Activated T-helper 9 cell treated with anti-CD3 and anti-CD28 coated beads, Interleukin-2, amount 50 U/mL, for 16 hours (primary cell): Measurements from ENCODE around the gene KMT2B.
"Not testable (repeated sequence)": the region's sequence is repeated elsewhere in the genome, so short reads cannot be mapped to it uniquely, and the experiment has no call there.

ENCODE experiments used
- DNase-seq: peaks from one replicate; pipeline ENCODE4 v3.0.0-alpha.2; 2020; ENCODE audit warnings: low read depth

Gene KMT2B

DNA sequence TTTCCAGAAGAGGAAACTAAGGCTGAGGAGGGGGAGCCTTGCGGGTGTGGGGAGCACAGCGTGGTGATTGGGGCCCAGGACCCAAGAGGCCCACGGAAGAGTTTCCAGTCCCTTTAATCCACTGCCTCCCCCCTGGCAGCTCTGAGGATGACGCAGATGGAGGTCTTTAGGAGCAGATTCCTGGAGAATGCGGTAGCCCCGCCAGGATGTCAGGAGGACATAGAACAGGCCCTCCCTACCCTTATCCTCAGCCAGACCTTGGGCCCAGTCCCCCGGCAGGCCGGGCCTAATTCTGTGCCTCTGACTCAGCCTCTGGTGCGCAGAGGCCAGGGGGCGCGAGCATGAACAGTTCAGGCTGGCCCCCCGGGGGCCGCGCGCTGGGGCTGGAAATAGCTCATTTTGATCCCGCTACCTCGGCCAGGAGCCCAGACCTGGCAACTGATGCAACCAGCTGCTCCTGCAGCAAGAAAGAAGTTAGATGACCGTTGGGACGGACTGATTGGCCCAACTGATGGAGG is 39.5 kb downstream of the KMT2B start:
- no peak for DNase-seq

- peak; percentile 95 for DNase-seq
These were observed 40.2 kb downstream of the KMT2B start, which contains the start of gene PROSER3 for GRCh38 chr19:35757749-35758608. PROSER3 (plus strand) TSS chr19:35758176; CDS start chr19:35758216, 40 bp downstream.

DNA sequence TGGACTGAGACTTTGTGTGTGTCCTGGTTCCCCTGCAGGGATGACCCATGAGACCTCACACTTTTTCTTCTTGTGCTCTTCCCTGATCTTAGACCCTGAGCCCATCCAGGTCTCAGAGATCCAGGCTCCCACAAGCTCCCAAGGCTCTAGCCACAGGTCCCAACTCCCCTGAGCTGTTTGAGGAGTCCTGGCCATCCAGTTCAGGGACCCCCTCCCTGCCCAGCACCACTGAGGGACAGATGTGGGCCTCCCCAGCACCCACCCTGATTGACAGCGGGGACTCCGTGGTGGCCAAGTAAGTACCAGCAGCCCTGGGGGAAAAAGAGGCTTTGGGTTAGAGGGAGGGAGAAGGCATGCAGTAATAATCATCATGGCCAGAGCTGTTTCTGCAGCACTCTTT is 41.9 kb downstream of the KMT2B start:
- no peak for DNase-seq

DNA sequence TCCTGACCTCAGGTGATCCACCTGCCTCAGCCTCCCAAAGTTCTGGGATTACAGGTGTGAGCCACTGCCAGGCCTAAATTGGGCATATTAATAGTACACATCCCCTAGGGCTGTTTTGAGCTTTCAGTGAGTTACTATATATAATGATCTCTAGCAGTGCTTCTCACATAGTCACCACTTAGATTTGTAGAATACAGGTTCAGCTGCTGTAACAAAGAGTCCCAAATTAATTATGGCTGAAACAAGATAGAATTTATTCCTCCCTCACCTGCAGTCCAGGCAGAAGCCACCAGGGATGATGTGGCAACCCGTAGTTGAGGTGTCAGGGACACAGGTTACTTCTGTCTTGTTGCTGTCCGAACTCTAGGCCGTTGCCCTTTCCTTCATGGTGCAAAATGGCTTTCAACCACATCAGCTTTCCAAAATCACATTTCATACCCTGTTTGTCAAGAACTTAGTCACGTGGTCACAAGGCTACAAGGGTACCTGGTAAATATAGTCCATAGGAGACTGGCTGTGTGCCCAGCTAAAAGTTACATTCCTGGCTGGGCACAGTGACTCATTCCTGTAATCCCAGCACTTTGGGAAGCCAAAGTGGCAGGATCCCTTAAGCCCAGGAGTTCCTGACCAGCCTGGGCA is 43.0 kb downstream of the KMT2B start:
- no peak for DNase-seq

DNA sequence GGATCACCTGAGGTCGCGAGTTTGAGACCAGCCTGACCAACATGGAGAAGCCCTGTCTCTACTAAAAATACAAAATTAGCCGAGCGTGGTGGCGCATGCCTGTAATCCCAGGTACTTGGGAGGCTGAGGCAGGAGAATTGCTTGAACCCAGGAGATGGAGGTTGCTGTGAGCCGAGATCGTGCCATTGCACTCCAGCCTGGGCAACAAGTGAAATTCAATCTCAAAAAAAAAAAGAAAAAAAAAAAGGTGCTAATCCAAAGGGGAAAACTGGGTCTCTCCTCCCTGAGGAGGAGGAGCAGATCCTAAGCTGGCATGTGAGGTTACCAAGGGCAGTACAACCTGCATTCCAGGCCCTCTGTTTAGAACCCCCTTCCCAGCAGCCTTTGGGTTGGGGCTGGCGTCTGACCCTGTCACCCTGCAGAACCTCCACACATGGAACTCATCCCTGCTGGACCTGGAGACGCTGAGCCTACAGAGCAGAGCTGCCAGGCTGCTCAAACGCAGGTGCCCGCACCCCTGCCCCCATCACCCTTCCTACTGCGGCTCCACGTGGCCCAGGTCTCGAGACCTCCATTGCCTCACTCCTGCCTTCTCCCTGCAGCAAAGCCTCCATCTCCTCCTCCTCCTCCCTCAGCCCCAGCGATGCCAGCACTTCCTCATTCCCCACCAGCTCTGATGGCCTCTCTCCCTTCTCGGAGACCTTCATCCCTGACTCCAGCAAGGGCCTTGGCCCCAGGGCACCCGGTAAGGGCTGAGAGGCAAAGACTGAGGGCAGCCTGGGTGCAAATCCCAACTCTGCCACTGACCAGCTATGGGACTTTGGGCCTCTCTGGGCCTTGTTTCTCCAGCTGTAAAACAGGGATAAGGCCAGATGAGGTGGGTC is 46.9 kb downstream of the KMT2B start:
- DNase-seq: no peak

GRCh38 chr19:35766571-35767104 is 48.8 kb downstream of the KMT2B start:
- DNase-seq: no peak

GRCh38 chr19:35767288-35768081 is 49.7 kb downstream of the KMT2B start:
- no peak for DNase-seq

- no peak for DNase-seq
These were observed 50.2 kb downstream of the KMT2B start for GRCh38 chr19:35768082-35768421.

- not testable (repeated sequence) for DNase-seq
These were observed 54.6 kb downstream of the KMT2B start for GRCh38 chr19:35772362-35772761.

DNA sequence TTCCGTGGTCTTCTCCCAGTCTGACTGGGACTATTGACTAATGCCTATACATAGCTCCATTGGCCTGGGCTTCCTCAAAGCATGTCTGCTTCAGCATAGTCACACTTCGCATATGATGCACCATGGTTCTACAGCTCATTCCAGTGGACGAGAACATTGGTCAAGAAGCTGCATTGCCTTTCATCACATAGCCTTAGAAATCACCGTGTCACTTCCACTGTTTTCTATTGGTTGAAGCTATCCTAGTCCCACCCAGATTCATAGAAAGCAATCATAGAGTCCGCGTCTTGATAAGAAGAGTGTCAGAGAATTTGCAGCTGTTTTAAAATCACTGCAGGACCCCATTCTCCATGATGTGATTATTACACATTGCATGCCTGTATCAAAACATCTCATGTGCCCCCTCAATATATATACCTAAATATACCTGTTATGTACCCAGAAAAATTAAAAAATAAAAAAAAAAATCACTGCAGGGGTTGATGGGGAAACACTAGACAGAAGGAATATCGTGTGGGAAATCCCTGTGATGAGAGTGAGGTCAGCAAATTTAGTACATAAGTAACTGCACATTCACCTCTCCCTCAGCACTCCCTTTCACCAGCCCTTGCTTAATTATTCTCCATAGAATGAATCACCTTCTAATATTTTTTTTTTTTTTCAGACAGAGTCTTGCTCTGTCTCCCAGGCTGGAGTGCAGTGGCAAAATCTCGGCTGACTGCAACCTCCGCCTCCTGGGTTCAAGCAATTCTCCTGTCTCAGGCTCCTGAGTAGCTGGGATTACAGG is 55.4 kb downstream of the KMT2B start:
- DNase-seq: no peak

GRCh38 chr19:35774274-35775045 is 56.7 kb downstream of the KMT2B start:
- DNase-seq: no peak

DNA sequence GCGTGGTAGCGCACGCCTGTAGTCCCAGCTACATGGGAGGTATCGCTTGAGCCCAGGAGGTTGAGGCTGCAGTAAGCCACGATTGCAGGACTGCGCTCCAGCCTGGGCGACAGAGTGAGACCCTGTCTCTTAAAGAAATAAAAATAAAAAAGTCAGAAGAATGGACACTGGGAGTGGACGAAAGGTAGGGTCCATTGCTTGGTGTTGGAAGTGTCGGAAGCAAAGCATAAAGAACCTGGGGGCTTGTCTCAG is 57.2 kb downstream of the KMT2B start:
- DNase-seq: no peak

- peak; percentile 97 for DNase-seq
These were observed 57.7 kb downstream of the KMT2B start, which contains the start of gene ARHGAP33 for GRCh38 chr19:35775298-35776101. ARHGAP33 (plus strand) TSS chr19:35775564; CDS start chr19:35775659, 95 bp downstream.

DNA sequence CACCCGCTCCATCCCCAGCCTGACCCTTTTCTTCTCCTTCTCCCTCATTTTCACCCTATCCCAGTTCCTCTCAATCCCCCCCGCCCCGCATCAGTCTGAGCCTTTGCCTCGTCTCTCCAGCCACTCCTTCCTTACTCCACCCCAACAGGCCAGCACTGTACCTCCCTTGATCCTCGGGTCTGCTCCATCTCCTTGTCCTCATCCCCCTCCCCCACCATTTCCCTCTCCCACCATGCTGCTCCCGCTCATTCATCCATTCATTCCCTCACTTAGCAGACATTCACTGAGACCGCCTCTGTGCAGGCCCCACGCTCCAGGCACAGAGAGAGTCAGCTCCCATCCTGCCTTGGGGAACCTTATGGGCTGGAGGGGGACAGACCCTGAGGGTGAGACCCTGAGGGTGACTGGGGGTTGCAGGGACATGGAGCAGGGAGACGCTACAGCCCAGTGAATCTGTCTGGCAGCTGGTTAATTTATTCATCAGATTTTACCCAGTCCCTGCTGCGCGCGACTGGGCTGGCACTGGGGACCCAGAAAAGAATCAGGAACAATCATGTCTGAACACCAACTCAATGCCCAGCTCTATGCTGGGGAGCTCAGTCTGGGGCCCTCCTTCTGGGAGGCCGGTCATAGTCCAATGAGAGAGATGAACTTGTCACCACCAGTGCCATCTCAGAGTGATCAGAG is 58.4 kb downstream of the KMT2B start:
- DNase-seq: no peak

DNA sequence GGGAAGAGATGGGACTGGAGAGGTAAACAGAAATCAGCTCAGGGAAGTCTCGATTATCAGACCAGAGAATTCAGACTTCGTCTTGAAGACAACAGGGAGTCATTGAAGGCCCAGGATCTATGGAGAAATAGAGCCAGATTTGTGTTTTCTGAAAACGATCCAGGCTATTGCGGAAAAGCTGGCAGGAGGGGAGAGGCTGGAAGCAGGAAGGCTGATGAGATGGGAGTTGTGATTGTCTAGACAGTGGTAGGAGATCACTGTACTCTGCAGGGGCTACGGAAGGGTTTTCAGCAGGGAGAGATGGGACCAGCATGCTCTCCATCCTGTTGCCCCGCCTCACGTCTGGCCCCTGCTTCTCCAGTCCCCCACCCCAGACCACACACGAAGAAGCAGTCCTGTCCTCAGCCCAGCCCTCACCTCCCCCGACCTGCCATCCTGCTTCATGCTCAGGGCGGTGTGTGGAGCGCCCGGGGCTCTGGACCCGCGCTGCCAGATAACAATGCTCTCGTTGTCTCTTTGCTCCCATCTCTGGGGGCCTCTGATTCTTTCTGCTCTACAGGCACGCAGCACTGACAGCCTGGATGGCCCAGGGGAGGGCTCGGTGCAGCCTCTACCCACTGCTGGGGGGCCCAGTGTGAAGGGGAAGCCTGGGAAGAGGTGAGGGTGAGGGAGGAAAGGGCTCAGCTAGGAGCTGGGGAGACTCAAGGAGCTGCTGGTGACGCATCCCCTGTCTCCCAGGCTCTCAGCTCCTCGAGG is 59.5 kb downstream of the KMT2B start:
- no peak for DNase-seq

DNA sequence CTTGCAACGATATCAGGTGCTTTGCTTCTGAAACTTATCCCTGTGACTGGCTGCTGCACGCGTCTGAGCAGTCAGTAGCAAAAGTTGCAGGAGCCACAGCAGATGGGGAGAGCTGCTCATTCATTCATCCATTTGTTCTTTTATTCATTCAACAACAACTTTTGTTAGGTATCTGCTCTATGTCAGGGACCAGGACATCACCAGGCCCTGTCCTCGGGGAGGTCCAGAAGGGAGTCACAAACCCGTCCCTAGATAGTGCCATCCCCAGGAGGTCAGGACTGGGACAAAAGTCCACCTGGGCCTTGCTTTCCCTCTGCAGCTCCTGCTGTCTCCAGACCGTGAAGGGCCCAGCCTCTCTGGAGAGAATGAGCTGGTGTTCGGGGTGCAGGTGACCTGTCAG is 60.2 kb downstream of the KMT2B start:
- DNase-seq: no peak

- no peak for DNase-seq
These were observed 61.2 kb downstream of the KMT2B start for GRCh38 chr19:35779033-35779432.

DNA sequence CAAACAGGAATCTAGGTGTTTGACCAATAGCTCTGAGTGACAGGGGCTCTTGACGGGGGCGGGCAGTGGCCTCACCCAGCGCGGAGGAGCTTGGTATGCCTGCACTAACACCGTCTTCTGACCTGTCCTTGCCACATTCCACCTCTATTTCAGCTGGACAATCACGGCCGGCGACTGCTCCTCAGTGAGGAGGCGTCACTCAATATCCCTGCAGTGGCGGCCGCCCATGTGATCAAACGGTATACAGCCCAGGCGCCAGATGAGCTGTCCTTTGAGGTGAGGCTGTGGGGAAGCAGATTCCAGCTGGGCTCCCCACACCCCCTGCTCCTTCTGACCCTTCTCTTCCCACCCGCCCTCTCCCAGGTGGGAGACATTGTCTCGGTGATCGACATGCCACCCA is 62.3 kb downstream of the KMT2B start:
- DNase-seq: no peak
